Left cardiac atrium (tissue), 4 donors: ENCODE data around the gene CCDC90B. TPM values are rescaled to one million over a fixed set of nuclear protein-coding genes. Genes with fewer than 3 reads are reported as not detected.
"Not testable (repeated sequence)": the region's sequence is repeated elsewhere in the genome, so short reads cannot be mapped to it uniquely, and the experiment has no call there.

ENCODE experiments used
- ATAC-seq, 2 donors: fragments of 200-7000 bp; cut with Tn5 transposase; one replicate each; pipeline ENCODE4 v1.9.1; 2020; ENCODE audit warnings: mild to moderate bottlenecking in 2 of 2, moderate library complexity in 2 of 2
- DNase-seq: peaks from one replicate; pipeline ENCODE4 v3.0.0-alpha.2; 2020
- intact Hi-C, 2 donors: fragments of 100-400 bp; cut with DNase I; formaldehyde crosslinking; loops; one replicate each; pipeline versions ENCODE4 v1.14.1 to v1.15.1; 2022 to 2023
- long read RNA-seq: library from polyadenylated mRNA; unstranded; transcript quantifications from one replicate; pipeline ENCODE4 v2.0.0, GENCODE V29; 2021
- total RNA-seq, 2 donors: library from RNA; stranded (reverse); fragmentation: NEBNext Ultra II Directional; extraction: Animal tissue kit (Norgen Biotek cat#: 25700); gene quantifications; one replicate each; pipeline ENCODE4 v1.2.1, GENCODE V29; 2021
- donor health status: DM: no; HTN: yes; CAD: no.
- donor health status: DM: no; HTN: yes; CAD: no; lungs with severe emphysema.
- donor health status: DM: yes; HTN: yes; CAD: no.
- donor health status: Dilated cardiomyopathy.

Gene CCDC90B
- 10 to 100 TPM; 25.9 to 30.4 TPM for total RNA-seq
- long read RNA-seq, full-length matches to known transcripts: 18 of 21 reads
- long read RNA-seq, partial matches to known transcripts: 0 of 21 reads
- long read RNA-seq, other reads (novel, unspliced or antisense): 3 of 21 reads

- intact Hi-C loops: no loop called here
- DNase-seq (peak; percentile 96), ATAC-seq (peak; percentile 97 to 98)
Measured at GRCh38 chr11:83285771-83286528, at the start of gene CCDC90B. Gene CCDC90B, minus strand, starts transcription at chr11:83286367. Its CDS starts 395 bp downstream, at chr11:83285972.

GRCh38 chr11:83335446-83336070, 49.4 kb upstream of the CCDC90B start:
- DNase-seq (no peak), ATAC-seq (no peak)
- intact Hi-C loops: no loop called here

DNA sequence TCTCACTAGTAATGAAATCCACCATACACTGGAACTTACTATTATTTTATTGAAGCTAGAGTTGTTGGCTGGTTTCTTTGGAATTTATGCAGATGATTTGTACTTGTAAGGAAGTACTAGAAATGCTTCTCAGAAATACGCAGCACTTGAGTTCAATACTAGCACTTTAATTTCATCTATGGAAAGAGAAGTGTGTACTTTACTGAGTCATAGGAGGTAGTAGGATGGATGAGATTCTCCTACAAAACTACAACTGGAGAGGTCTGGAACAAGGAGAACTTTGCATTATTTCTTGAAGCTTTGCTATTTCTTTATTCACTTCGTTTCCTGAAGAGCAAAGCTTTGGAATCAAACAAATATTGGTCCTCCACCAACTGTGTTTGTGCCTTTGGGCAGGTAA, 44.1 kb upstream of the CCDC90B start:
- no peak for DNase-seq
- intact Hi-C loops: no loop called here
- ATAC-seq: no peak

- DNase-seq: no peak
- no peak for ATAC-seq
- intact Hi-C loops: loop anchor here in 1 of 2 donors (10.0 kb wide), 1 partner anchor 138 kb away; no protein-coding TSS in a partner anchor
Measured at GRCh38 chr11:83326326-83326725, 40.2 kb upstream of the CCDC90B start.

- ATAC-seq (no peak), DNase-seq (no peak)
- intact Hi-C loops: no loop called here
Measured at GRCh38 chr11:83319346-83319745, 33.2 kb upstream of the CCDC90B start.

- intact Hi-C loops: no loop called here
- DNase-seq (no peak), ATAC-seq (no peak)
Measured at GRCh38 chr11:83318931-83319330, 32.8 kb upstream of the CCDC90B start.

DNA sequence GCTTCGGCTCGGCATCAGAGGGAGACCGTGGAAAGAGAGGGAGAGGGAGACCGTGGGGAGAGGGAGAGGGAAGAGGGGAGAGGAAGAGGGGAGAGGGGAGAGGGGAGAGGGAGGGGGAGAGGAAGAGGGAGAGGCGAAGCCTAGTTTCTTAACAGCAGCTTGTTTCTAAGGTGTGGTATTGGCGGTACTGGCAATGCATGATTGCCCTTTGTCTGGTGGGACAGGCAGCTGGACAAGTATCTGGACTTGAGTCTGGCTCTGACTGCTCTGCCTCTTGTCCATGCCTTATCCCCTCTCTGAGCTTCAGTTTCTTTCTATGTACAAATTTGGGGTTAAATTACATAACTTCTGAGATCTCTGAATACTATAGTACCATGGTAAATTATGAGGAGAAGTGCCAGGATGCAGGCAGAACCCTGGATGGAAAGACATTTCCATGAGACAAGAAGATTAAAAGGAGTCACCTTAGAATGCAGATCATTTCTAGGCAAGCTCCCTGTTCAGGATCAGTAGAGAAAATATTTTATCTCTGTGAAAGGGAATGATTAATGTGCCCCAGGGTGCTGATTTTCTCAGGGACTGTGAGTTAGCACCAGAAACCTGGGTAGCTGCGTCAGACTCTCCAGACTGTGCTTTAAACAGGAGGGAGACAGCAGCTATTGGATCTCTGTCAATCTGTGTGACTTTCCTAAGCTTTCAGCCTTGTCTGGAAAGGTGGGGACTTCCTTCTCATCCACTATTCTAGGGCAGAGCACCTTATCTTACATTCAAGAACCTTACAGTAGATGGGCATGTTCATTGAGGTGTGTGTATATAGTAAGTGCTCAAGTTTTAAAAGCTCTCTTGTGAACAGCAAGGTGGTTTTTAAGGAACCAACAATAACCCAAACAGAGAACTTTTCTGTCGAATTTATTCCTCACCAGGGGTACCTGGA, 31.9 kb upstream of the CCDC90B start:
- DNase-seq (no peak), ATAC-seq (no peak)
- intact Hi-C loops: no loop called here

DNA sequence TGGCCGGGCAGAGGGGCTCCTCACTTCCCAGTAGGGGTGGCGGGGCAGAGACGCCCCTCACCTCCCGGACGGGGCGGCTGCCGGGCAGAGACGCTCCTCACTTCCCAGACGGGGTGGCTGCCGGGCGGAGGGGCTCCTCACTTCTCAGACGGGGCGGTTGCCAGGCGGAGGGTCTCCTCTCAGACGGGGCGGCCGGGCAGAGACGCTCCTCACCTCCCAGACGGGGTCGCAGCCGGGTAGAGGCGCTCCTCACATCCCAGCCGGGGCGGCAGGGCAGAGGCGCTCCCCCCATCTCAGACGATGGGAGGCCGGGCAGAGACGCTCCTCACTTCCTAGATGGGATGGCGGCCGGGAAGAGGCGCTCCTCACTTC, 30.7 kb upstream of the CCDC90B start:
- intact Hi-C loops, ATAC-seq, DNase-seq: not testable (repeated sequence)

DNA sequence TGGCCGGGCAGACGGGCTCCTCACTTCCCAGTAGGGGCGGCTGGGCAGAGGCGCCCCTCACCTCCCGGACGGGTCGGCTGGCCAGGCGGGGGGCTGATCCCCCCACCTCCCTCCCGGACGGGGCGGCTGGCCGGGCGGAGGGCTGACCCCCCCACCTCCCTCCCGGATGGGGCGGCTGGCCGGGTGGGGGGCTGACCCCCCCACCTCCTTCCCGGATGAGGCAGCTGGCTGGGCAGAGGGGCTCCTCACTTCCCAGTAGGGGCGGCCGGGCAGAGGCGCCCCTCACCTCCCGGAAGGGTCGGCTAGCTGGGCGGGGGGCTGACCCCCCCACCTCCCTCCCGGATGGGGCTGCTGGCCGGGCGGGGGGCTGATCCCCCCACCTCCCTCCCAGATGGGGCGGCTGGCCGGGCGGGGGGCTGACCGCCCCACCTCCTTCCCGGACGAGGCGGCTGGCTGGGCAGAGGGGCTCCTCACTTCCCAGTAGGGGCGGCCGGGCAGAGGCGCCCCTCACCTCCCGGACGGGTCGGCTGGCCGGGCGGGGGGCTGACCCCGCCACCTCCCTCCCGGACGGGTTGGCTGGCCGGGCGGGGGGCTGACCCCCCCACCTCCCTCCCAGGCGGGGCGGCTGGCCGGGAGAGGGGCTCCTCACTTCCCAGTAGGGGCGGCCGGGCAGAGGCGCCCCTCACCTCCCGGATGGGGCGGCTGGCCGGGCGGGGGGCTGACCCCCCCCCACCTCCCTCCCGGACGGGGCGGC, 30.2 kb upstream of the CCDC90B start:
- DNase-seq, ATAC-seq, intact Hi-C loops: not testable (repeated sequence)

DNA sequence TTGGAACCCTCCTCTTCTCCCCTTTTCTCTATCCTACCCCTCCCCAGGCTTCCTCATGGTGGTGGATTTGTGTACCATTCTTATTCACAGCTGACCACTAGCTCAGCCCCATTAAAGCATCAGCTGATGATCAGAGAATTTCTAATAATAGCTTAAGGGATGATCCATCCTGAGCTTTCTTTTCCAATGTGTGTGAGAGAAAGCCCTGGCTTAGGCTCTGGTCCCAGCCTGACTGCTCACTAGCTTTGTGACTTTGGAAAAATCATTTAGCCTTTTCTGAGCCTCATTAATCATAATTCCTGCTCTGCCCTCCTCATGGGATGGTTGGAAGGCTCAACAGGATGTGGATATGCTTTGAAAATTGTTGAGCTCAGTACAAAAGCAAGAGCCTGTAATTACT, 26.3 kb upstream of the CCDC90B start:
- intact Hi-C loops: loop anchor here in 1 of 2 donors (5.0 kb wide), 1 partner anchor 505 kb away; no protein-coding TSS in a partner anchor
- DNase-seq (no peak), ATAC-seq (no peak)

DNA sequence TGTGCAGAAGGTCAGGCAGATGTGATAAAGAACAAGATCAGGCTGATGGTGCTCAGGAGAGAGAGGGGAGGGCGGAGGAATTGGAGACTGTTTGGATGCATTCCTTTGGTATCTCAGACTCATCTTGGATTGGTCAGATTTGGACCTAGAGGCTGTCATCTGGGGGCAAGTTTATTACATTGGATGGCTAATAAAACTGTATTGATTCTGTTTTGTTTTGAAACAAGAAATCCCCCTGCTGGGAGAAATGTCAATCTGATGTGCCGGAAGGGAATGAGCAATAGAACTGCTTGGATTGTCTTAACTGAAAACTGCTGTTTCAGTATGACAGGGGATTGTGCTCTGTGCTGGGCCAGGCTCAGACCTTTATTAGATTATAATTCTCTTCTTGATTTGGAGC, 25.5 kb upstream of the CCDC90B start:
- intact Hi-C loops: loop anchor here in 1 of 2 donors (5.0 kb wide), 1 partner anchor 506 kb away; no protein-coding TSS in a partner anchor
- no peak for DNase-seq
- ATAC-seq: no peak

GRCh38 chr11:83310718-83311117, 24.6 kb upstream of the CCDC90B start:
- intact Hi-C loops: loop anchor here in 1 of 2 donors (5.0 kb wide), 1 partner anchor 507 kb away; no protein-coding TSS in a partner anchor
- ATAC-seq (peak in 1 of 2 donors; percentile 30), DNase-seq (no peak)

GRCh38 chr11:83308536-83308935, 22.4 kb upstream of the CCDC90B start:
- DNase-seq, intact Hi-C loops, ATAC-seq: not testable (repeated sequence)

GRCh38 chr11:83306200-83307080, 20.3 kb upstream of the CCDC90B start:
- DNase-seq: no peak
- intact Hi-C loops: no loop called here
- no peak for ATAC-seq

GRCh38 chr11:83303316-83303715, 17.1 kb upstream of the CCDC90B start:
- intact Hi-C loops: no loop called here
- DNase-seq: no peak
- no peak for ATAC-seq

GRCh38 chr11:83302151-83302550, 16.0 kb upstream of the CCDC90B start:
- no peak for ATAC-seq
- intact Hi-C loops: no loop called here

DNA sequence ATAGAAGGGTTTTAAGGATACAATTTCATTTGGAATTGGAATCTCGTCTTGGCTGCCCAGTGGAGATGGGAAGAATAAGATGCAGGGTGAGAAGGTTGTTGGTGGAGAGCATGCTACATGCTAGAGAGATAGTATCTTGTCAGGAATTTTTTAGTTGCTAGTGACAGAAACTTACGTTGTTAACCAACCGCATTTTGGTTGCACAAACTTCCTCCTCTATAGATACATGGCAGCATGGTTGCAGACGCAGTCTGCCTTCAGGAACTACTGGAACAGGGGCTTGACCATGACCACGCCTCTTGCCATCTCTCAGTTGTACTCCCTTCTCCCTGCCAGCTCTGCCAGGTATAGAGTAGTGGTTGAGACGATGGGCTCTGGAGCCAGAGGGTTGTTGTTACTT, 13.5 kb upstream of the CCDC90B start:
- no peak for ATAC-seq
- intact Hi-C loops: loop anchor here in 1 of 2 donors (10.0 kb wide), 2 partner anchors 425 to 515 kb away; no protein-coding TSS in a partner anchor
- no peak for DNase-seq

More at GRCh38 chr11:83302151-83302550, 16.0 kb upstream of the CCDC90B start:
- no peak for DNase-seq
